NOMO-1 treated with DMSO at 0.1 percent for 48 hours (cell line): ENCODE measurements around the gene CGN.
"Not testable (repeated sequence)": the region's sequence is repeated elsewhere in the genome, so short reads cannot be mapped to it uniquely, and the experiment has no call there.

ENCODE experiments used
- DNase-seq: peaks from one replicate; lab custom pipeline; 2025; ENCODE audit not compliant: unreplicated experiment; lab: John Stamatoyannopoulos, UW

The CGN gene

DNA sequence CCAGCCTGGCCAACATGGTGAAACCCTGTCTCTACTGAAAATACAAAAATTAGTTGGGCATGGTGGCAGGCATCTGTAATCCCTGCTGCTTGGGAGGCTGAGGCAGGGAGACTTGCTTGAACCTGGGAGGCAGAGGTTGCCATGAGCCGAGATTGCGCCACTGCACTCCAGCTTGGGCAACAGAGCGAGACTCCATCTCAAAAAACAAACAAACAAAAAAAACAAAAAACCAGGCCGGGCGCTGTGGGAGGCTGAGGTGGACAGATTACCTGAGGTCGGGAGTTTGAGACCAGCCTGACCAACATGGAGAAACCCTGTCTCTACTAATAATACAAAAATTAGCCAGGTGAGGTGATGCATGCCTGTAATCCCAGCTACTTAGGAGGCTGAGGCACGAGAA lies 11.2 kb downstream of the CGN start:
- DNase-seq, result not testable (repeated sequence)

DNA sequence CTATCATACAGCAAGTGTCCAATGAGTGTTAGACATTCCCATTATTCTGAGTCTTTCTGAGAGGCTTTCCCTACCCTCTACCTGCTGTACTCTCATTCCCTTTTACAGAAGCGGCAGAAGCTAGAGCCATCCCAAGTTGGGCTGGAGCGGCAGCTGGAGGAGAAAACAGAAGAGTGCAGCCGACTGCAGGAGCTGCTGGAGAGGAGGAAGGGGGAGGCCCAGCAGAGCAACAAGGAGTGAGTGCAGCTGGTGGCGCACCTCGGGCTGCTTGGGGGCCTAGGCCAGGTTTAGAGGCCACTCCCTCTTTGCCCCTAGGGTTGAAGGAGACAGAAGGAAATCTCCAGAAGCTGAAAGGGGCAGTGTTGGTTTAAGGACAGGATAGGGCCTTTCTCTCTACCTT lies 12.1 kb downstream of the CGN start:
- no peak for DNase-seq

DNA sequence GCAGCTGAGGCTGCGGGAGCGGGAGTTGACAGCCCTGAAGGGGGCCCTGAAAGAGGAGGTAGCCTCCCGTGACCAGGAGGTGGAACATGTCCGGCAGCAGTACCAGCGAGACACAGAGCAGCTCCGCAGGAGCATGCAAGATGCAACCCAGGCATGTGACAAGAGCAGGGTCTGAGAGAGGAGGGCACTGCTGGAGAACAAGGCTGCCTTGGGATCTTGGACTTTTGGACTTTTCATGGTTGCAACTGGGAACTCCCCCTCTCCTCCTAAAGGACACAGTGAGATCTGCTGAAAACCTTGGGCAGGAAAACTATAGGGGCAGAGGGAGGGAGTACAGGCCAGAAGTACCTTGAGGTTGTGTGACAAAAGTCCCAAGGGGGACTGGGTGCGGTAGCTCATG lies 13.5 kb downstream of the CGN start:
- DNase-seq, result no peak

DNA sequence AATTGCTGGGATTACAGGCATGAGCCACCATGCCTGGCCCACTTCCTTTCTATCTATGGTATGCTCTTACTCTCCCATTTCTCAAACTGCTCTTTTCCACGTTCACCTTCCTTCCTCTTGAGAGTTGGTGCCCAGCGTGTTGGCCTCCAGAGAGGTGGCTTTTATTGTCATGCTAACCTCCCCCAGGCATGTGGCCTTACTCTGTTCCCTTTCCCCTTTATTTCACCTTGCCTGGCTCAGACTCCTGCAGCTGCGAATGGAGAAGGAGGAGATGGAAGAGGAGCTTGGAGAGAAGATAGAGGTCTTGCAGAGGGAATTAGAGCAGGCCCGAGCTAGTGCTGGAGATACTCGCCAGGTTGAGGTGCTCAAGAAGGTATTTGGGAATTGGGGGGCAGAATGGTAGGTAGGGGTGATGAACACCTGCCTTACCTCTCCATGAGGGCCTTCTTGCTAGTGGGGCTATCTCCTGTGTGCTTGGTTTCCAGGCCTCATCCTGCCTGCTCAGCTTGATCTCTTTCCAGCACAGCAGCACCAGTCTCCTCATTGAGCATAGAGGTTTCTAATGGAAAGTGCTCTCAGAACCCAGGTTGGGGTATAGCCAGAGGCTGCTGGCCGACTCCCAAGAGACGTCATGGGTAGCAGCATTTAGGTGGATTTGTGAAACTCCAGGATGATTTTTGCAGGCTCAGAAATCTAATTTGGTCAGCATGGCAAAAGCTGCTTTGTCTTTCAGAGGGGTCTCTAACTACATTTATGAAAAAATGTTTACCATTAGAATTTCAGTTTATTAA lies 15.7 kb downstream of the CGN start:
- no peak for DNase-seq

DNA sequence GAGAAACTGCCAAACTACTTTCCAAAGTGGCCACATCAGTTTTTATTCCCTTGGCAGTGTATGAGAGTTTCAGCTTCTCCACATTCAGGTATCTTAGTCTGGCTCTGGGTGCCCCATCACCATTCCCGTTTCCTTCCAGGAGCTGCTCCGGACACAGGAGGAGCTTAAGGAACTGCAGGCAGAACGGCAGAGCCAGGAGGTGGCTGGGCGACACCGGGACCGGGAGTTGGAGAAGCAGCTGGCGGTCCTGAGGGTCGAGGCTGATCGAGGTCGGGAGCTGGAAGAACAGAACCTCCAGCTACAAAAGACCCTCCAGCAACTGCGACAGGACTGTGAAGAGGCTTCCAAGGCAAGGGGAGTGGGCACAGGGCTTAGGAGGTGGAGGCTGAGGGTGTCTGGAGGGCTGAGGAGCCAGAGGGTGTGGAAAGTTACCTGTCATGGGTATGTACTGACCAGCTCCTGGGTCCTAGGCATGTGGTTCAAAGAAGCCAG lies 18.1 kb downstream of the CGN start:
- no peak for DNase-seq

DNA sequence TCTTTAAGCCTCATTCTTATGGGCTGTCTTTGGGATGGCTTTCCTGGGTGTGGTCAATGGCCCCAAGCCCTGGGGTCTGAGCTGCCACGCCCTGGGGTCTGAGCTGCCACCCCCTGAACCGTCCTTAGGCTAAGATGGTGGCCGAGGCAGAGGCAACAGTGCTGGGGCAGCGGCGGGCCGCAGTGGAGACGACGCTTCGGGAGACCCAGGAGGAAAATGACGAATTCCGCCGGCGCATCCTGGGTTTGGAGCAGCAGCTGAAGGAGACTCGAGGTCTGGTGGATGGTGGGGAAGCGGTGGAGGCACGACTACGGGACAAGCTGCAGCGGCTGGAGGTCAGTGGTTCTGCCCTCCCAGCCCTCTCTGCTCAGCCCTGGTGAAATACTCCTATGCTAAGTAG lies 18.6 kb downstream of the CGN start:
- DNase-seq, result no peak

DNA sequence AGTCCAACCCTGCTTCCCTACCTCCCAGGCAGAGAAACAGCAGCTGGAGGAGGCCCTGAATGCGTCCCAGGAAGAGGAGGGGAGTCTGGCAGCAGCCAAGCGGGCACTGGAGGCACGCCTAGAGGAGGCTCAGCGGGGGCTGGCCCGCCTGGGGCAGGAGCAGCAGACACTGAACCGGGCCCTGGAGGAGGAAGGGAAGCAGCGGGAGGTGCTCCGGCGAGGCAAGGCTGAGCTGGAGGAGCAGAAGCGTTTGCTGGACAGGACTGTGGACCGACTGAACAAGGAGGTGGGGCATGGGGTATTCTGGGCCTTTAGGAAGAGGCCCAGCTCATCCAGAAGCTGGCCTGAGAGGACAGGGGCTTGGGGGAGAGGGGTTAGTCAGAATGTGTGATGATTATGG lies 19.3 kb downstream of the CGN start:
- no peak for DNase-seq

DNA sequence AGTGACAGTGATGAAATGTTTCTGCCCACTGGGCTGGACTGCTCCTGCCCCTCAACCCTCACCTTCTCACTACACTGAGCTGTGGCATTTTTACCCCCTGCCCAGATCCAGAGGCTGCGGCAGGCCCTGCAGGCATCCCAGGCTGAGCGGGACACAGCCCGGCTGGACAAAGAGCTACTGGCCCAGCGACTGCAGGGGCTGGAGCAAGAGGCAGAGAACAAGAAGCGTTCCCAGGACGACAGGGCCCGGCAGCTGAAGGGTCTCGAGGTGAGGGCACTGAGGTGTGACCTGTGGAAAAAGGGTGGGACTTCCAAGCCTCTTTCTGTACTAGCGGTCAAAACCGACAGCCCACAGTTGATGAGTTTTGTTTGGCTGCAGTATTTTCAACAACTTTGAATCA lies 22.7 kb downstream of the CGN start:
- DNase-seq, result no peak

DNA sequence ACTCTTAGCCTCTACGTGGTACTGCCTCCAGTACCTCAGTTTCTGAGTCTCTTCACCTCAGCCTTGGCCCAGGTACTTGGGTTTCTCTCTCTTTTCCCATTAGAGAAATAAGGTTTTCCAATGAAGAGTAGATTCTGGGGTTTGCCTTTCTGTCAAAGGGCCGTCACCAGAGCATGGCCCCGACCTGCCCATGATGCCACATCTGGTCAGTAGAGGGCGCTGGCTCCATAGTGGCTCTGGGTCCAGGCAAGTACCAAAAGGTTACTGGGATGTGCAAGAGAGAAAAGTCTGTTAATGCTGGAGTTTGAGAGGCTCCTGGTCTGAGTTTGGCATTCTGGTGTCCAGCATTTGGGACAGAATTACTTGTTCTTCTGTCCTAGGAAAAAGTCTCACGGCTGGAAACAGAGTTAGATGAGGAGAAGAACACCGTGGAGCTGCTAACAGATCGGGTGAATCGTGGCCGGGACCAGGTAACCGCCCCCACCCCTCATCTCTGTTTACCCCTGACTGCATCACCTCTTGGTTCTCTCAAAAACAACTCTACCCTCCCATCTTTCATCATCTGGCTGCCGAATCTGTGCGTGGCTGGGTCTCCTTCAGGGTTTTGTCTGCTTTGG lies 23.6 kb downstream of the CGN start:
- peak; percentile 57 for DNase-seq

DNA sequence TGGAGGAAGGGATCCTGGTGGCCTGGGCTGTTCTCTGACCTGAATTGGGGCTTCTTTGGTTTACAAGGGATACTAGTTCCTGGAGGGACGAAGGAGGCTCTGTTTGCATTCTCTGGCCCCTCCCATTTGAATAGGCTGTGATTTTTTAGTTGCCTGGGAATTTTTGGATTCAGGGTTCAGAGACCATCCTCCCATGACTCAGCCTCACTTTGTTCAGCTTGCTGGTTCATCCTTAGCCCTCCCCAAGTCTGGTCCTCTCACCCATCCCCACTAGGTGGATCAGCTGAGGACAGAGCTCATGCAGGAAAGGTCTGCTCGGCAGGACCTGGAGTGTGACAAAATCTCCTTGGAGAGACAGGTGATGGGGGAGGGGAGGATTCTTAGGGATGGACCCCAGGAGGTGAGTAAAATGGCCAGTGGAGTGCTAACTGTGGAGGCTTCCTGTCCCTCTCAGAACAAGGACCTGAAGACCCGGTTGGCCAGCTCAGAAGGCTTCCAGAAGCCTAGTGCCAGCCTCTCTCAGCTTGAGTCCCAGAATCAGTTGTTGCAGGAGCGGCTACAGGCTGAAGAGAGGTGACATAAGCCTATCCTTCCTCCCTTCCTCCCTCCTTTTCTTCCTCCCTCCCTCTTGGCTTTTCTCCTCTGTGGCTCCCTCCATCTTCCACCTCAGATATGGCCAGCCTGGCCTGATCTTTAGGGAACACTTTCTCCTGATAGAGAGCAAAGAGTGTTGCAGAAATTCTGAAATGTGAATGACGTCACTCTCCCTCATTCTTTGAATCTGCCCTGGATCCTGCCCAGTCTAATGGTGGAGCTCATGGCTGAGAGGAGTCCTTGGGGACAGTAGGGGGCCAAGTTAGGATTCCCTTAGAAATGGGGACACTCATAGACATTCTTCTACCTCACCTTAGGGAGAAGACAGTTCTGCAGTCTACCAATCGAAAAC lies 24.4 kb downstream of the CGN start:
- DNase-seq, result no peak

DNA sequence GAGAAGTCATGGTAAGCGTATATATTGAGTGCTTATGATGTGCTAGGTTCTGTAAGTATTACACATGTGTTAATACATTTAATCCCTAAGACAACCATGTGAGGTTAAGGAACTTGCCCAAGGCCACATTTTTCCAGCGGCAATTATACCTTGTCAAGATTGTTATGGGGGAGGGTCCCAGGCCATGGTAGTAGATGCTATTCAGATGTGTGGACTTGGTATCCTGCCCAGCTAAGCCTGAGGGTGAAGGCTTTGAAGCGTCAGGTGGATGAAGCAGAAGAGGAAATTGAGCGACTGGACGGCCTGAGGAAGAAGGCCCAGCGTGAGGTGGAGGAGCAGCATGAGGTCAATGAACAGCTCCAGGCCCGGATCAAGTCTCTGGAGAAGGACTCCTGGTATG lies 25.3 kb downstream of the CGN start:
- DNase-seq, result no peak

DNA sequence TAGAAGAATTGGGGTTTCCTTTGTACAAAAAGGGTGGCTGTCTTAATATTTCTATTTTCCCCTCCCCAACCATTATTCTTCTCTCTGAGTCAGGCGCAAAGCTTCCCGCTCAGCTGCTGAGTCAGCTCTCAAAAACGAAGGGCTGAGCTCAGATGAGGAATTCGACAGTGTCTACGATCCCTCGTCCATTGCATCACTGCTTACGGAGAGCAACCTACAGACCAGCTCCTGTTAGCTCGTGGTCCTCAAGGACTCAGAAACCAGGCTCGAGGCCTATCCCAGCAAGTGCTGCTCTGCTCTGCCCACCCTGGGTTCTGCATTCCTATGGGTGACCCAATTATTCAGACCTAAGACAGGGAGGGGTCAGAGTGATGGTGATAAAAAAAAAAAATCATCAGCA lies 25.9 kb downstream of the CGN start:
- no peak for DNase-seq

DNA sequence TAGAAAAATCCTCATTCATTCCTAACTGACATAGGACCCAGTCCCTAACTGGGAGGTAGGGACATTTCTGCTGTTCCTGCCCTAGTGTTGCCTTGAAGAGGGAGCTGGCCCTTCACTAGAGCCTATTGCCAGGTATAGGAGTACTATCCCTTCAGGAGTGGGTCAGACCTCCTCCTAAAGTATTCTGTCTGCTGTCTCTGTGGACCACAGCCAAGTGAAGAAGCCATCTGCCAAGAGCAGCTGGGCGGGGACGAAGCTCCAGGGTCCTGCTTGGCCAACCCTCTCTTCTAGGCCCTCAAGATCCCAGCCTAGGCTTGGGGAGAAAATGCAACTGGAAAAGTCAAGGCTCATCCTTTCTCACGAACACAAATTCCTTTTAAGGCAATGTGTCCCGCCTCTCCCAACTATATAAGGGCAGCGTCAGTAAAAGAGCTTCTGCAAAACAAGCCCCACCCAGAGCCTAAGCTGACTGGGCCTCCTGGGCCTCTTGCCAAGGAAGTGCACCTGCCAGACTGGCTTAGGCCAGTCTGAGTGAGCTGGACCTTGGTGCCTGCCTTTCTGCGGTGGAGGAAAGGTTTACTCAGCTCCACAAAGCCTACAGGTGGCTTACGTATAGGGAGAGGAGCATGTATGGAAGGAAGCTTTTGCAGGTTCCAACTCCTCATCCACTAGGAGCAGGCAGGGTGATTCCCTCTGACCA lies 28.3 kb downstream of the CGN start:
- DNase-seq, result peak; percentile 71

DNA sequence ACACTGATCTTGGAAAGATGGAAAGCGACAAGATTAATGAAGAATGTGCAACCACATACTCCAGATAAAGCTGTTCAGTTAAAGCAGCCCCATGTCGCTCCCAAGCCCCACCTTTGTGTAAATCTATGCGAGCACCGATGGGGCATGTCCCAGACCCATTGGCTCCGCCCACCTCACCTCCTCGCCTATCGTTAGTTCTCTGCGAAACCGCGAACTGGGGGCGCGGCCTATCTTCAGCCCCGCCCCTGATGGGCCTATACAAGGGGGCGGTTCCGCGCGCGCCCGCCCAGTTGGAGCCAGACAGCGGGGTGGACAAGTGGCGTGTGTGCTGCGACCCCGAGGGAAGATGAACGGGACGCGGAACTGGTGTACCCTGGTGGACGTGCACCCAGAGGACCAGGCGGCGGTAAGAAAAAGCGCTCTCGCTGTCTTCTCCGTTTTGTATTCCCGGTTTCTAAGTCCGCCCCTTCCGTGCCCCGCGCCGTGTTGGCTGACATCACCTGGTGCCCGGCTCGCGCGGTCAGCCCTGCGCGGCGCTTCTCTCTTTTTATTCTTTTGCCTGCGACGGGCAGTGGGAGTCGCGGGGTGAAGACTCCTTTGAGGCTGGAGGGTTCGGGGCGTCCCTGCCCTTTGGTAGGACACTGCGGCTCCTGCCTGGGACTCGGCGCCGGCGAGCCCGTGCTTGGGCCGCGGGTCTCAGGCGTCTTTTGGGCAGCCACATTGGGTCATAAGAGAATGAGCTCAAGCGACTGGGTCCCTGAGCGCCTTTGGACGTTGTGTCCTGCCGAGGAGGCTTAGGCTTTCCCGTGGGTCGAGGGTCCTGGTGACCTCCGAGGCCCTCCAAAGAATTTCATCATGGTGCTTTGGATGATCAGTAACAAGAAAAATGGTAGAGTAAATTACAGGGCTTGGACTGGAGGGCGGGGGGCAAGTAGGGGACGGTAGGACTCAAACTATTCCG lies 29.1 kb downstream of the CGN start, which contains the start of gene TUFT1:
TSS of gene TUFT1 (plus strand) at position 289 of the 961 bp plus-strand sequence. CDS start at position 347, 58 bp downstream.
- DNase-seq, result peak; percentile 91

DNA sequence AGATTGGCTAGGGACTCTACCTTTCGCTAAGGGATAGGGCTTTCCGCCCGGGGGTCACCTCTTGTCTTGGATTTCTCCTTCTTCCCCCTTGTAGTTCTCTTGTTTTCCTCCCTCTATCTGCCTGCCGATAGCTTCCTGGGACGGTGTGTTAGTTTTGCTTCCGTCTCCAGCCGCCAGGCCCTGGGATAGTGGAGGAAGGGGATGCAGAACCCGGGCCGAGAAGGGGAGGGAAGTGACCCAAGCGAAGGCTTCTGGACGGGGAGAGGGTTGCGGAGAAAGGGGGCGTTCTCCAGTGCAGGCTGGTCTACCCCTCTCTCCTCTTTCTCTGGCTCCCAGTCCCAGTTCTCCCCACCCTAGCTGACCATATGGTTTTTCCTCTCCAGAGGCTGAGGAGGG lies 29.8 kb downstream of the CGN start:
- peak; percentile 5 for DNase-seq

DNA sequence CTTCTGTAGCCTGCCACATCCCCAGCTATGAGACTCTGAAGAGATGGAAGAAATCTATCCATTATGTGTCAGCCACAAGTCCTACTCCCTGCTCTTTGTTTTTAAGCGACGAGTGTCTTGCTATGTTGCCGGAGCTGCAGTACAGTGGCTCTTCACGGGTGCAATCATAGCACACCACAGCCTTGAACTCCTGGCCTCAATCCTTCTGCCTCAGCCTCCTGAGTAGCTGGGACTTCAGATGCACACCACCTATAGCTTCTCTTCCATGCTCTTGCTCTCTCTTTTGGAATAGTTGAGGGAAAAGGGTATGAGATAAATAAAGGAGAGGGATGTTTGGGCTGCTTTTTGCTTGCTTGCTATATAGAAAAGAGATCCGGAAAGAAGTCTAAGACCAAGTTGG lies 30.6 kb downstream of the CGN start:
- no peak for DNase-seq

DNA sequence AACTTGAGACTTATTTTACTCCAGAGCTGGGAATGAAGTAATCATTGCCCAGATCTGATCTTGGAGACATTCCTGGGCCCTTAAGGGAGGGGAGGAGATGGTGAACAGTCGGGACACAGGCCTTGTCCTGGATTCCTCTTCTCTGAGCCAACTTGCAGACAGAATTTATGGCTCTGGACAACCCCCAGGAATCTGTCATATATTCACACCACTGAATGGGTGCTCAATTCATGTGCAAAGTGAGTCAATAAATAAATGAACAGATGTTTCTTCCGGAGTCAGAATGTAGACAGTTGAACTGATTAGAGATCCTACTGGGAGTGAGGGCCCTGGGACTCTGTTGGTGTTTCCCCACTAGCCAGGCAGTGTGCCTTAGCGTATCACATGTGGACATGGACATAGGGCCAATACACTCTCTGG lies 31.5 kb downstream of the CGN start:
- no peak for DNase-seq

DNA sequence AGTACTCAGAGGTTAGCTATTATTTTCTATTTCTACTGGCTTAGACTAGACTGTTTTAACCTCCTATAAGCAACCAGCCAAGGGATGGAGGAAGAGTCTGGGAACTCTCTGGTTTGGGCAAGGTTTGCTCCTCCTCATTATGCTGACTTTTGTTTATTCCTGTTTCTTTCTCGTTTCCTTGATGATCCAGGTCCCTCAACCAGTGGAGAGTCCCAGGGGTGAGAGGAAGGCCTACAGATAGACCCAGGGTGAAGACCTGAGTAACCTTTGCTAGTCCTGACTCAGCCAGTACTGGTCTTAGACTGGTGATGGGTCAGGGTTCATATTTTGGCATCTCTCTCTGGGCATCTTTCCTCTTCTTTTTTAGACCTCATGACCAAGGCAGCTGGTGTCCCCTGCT lies 34.4 kb downstream of the CGN start:
- DNase-seq, result no peak

DNA sequence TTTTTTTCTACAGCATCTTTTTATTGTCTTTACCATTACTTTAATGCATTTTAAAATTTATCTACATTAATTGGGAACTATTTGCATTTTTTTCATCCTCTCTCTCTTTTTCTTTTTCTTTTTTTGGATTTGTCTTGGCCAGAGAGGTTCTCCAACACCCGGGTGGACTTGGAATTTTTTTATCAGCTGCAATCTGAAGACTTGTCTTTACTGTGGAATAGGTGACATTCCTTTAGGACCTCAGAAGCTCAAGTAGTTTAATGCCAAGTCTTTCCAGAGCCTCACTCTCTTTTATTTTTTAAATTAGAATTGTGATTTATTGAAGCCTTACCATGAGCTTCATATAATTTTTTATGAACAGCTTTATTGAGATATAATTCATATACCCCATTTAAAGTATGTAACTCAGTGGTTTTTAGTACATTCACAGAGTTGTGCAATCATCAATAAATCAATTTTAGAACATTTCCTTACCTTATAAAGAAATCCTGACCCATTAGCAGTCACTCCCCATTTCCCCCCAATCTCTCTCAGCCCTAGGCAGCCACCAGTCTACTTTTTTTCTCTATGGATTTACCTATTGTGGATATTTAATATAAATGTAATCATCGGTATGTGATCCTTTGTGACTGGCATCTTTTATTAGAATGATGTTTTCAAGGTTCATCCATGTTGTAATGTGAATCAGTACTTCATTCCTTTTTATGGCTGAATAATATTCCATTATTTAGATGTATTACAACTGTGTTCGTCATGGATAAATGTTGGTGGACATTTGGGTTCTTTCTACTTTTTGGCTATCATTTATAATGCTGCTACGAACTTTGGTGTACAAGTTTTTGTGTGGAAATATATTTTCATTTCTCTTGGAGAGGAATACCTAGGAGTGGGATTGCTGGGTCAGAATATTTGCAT lies 35.1 kb downstream of the CGN start:
- no peak for DNase-seq
